H1 (cell line): ENCODE measurements around the gene AHSG. TPM values are rescaled to one million over a fixed set of nuclear protein-coding genes. Genes with fewer than 3 reads are reported as not detected.

Experiments used
- CTCF ChIA-PET: fragments of 300-600 bp; sonication (Branson Sonifier 250); formaldehyde crosslinking; loops from one replicate; lab custom pipeline; 2021; ENCODE audit not compliant: partially characterized antibody; lab: Charles Lee
- POLR2A ChIA-PET: fragments of 300-600 bp; sonication (Branson Sonifier 250); formaldehyde crosslinking; loops from one replicate; lab custom pipeline; 2021; ENCODE audit warnings: inconsistent platforms; ENCODE audit not compliant: partially characterized antibody; lab: Charles Lee
- DNase-seq, 2 experiments: peaks; one replicate each; pipeline versions ENCODE4 v3.0.0 to v3.0.0-alpha.2; 2010 to 2022; ENCODE audit warnings: low spot score in 2 of 2, low read depth in 1 of 2, mixed read lengths in 1 of 2
- FAIRE-seq: peaks from 2 replicates; lab custom pipeline; 2011; peaks lifted over from hg19 to GRCh38; lab: Jason Lieb, UNC
- H2AFZ ChIP-seq: 2 replicates; pipeline ENCODE4 v1.8.1; 2012; ENCODE audit warnings: low read length, inconsistent platforms
- H2AK5ac ChIP-seq: 2 replicates; pipeline ENCODE4 v1.6.1; 2013; ENCODE audit warnings: low read depth, low read length
- H2BK120ac ChIP-seq: replicated peaks from 2 replicates; pipeline ENCODE3; 2013; ENCODE audit warnings: low read depth, low read length, inconsistent platforms
- H2BK12ac ChIP-seq: 2 replicates; pipeline ENCODE4 v1.6.1; 2013; ENCODE audit warnings: low read depth, low read length
- H2BK15ac ChIP-seq: 2 replicates; pipeline ENCODE4 v1.6.1; 2013; ENCODE audit warnings: low read length
- H2BK20ac ChIP-seq: 2 replicates; pipeline ENCODE4 v1.6.1; 2013; ENCODE audit warnings: low read length
- H2BK5ac ChIP-seq: 2 replicates; pipeline ENCODE4 v1.6.1; 2013; ENCODE audit warnings: low read depth, low read length
- H3K14ac ChIP-seq: 2 replicates; pipeline ENCODE4 v1.6.1; 2013; ENCODE audit warnings: inconsistent platforms; ENCODE audit not compliant: insufficient read length
- H3K18ac ChIP-seq: 2 replicates; pipeline ENCODE4 v1.6.1; 2013; ENCODE audit warnings: low read length; ENCODE audit errors: extremely low read depth
- H3K23ac ChIP-seq: 2 replicates; pipeline ENCODE4 v1.6.1; 2013; ENCODE audit warnings: inconsistent platforms; ENCODE audit not compliant: insufficient read length
- H3K23me2 ChIP-seq: 2 replicates; pipeline ENCODE4 v1.6.1; 2013; ENCODE audit warnings: low read depth, low read length
- H3K27ac ChIP-seq: 2 replicates; pipeline ENCODE4 v1.6.1; 2011; ENCODE audit warnings: low read depth, low read length, inconsistent platforms
- H3K27me3 ChIP-seq, 4 experiments: replicated peaks in 1 of 4; 1 replicate in 1 of 4; 2 replicates in 3 of 4; pipeline versions ENCODE4 v1.6.1 to v1.8.1; 2011 to 2013; ENCODE audit warnings: low read length in 3 of 4, mild to moderate bottlenecking in 3 of 4, inconsistent platforms in 2 of 4, mixed read lengths in 2 of 4, moderate library complexity in 1 of 4; ENCODE audit not compliant: control insufficient read depth in 3 of 4, insufficient read depth in 3 of 4; ENCODE audit errors: extremely low read depth in 1 of 4
- H3K36me3 ChIP-seq, 4 experiments: 2 replicates each; pipeline versions ENCODE4 v1.6.1 to v1.8.1; 2011 to 2013; ENCODE audit warnings: mild to moderate bottlenecking in 4 of 4, low read length in 3 of 4, moderate library complexity in 2 of 4, control low read depth in 1 of 4, inconsistent platforms in 1 of 4; ENCODE audit not compliant: insufficient read depth in 4 of 4, control insufficient read depth in 2 of 4
- H3K4ac ChIP-seq: replicated peaks from 2 replicates; pipeline ENCODE3; 2013; ENCODE audit warnings: low read length, low read depth, mixed read lengths, inconsistent platforms; ENCODE audit not compliant: insufficient read length
- H3K4me1 ChIP-seq, 4 experiments: replicated peaks in 1 of 4; 1 replicate in 1 of 4; 2 replicates in 3 of 4; pipeline versions ENCODE4 v1.6.1 to v1.8.1; 2011 to 2013; ENCODE audit warnings: low read length in 3 of 4, inconsistent platforms in 2 of 4, mixed read lengths in 1 of 4; ENCODE audit not compliant: insufficient read depth in 4 of 4, control insufficient read depth in 3 of 4
- H3K4me2 ChIP-seq, 2 experiments: 2 replicates each; pipeline versions ENCODE4 v1.6.1 to v1.8.1; 2011 to 2013; ENCODE audit warnings: low read depth in 2 of 2, low read length in 2 of 2, control low read depth in 1 of 2, inconsistent platforms in 1 of 2, mild to moderate bottlenecking in 1 of 2; ENCODE audit not compliant: insufficient read depth in 1 of 2
- H3K4me3 ChIP-seq, 4 experiments: fragments of 200-600, 300-600 bp in 1 of 4; sonication (generic), shearing (Covaris generic), sonication (Bioruptor Twin) in 1 of 4; 2 replicates each; pipeline versions ENCODE4 v1.5.1 to v1.8.1; 2011 to 2016; ENCODE audit warnings: low read length in 4 of 4, low read depth in 3 of 4, control low read depth in 2 of 4, inconsistent platforms in 2 of 4, mild to moderate bottlenecking in 2 of 4, mixed read lengths in 1 of 4, moderate library complexity in 1 of 4; ENCODE audit not compliant: insufficient read depth in 2 of 4; ENCODE audit errors: extremely low read depth in 1 of 4
- H3K56ac ChIP-seq: replicated peaks from 2 replicates; pipeline ENCODE3; 2013; ENCODE audit warnings: low read depth, mild to moderate bottlenecking, mixed read lengths, low read length, inconsistent platforms; ENCODE audit not compliant: insufficient read length
- H3K79me1 ChIP-seq: 2 replicates; pipeline ENCODE4 v1.6.1; 2013; ENCODE audit warnings: low read depth, low read length, control low read depth
- H3K79me2 ChIP-seq, 2 experiments: 2 replicates each; pipeline versions ENCODE4 v1.6.1 to v1.8.1; 2012 to 2013; ENCODE audit warnings: low read length in 2 of 2, mild to moderate bottlenecking in 2 of 2, inconsistent platforms in 1 of 2; ENCODE audit not compliant: insufficient read depth in 2 of 2, control insufficient read depth in 1 of 2
- H3K9ac ChIP-seq, 4 experiments: replicated peaks in 1 of 4; 1 replicate in 1 of 4; 2 replicates in 3 of 4; pipeline versions ENCODE4 v1.6.1 to v1.8.1; 2011 to 2013; ENCODE audit warnings: low read depth in 3 of 4, low read length in 3 of 4, control low read depth in 2 of 4, mild to moderate bottlenecking in 2 of 4, moderate library complexity in 2 of 4, inconsistent platforms in 1 of 4; ENCODE audit errors: extremely low read depth in 1 of 4
- H3K9me3 ChIP-seq, 2 experiments: 2 replicates each; pipeline versions ENCODE4 v1.6.1 to v1.8.1; 2012 to 2013; ENCODE audit warnings: mild to moderate bottlenecking in 2 of 2, moderate library complexity in 2 of 2, control low read depth in 1 of 2, inconsistent platforms in 1 of 2, low read depth in 1 of 2, low read length in 1 of 2, mixed read lengths in 1 of 2; ENCODE audit not compliant: insufficient read depth in 2 of 2
- H4K20me1 ChIP-seq, 2 experiments: replicated peaks in 1 of 2; 2 replicates each; pipeline versions ENCODE3 to v1.8.1; 2011 to 2013; ENCODE audit warnings: inconsistent platforms in 2 of 2, low read length in 2 of 2, mild to moderate bottlenecking in 1 of 2; ENCODE audit not compliant: insufficient read depth in 2 of 2, control insufficient read depth in 1 of 2
- H4K5ac ChIP-seq: 2 replicates; pipeline ENCODE4 v1.6.1; 2013; ENCODE audit warnings: low read length, low read depth, mixed read lengths, inconsistent platforms; ENCODE audit not compliant: insufficient read length
- H4K8ac ChIP-seq: 2 replicates; pipeline ENCODE4 v1.8.0; 2013; ENCODE audit warnings: mild to moderate bottlenecking, moderate library complexity, low read length, inconsistent platforms; ENCODE audit not compliant: insufficient read depth; ENCODE audit errors: extremely low read depth
- H4K91ac ChIP-seq: replicated peaks from 2 replicates; pipeline ENCODE3; 2013; ENCODE audit warnings: low read length, mixed read lengths, inconsistent platforms; ENCODE audit not compliant: insufficient read length
- CBX8 ChIP-seq: fragments of 300-800, 300-1000 bp; sonication (generic); IDR thresholded peaks from 2 replicates; pipeline ENCODE4 v1.7.1; 2016; ENCODE audit warnings: low read depth, low read length, borderline replicate concordance
- CHD1 ChIP-seq: IDR thresholded peaks from 2 replicates; pipeline ENCODE4 v1.6.1; 2012; ENCODE audit warnings: low read depth, low read length, improper control_type of control experiment
- CTBP2 ChIP-seq: IDR thresholded peaks from 2 replicates; pipeline ENCODE4 v1.7.0; 2011; ENCODE audit warnings: borderline replicate concordance, mild to moderate bottlenecking, moderate library complexity, mixed read lengths, low read length; ENCODE audit not compliant: insufficient read depth, insufficient read length
- EZH2 ChIP-seq: fragments of 200-600 bp; sonication (generic); IDR thresholded peaks from 2 replicates; pipeline ENCODE4 v1.7.1; 2012; ENCODE audit warnings: low read depth, mild to moderate bottlenecking, moderate library complexity, low read length, inconsistent platforms; ENCODE audit not compliant: severe bottlenecking
- JUN ChIP-seq: IDR thresholded peaks from 2 replicates; pipeline ENCODE4 v1.6.1; 2011; ENCODE audit warnings: low read depth, mild to moderate bottlenecking, improper control_type of control experiment, low read length
- JUND ChIP-seq: IDR thresholded peaks from 2 replicates; pipeline ENCODE4 v1.6.1; 2011; ENCODE audit warnings: mild to moderate bottlenecking, improper control_type of control experiment, low read length
- POLR2A ChIP-seq, 2 experiments: IDR thresholded peaks; 1 replicate in 1 of 2; 2 replicates in 1 of 2; pipeline ENCODE4 v1.6.1; 2011; ENCODE audit warnings: low read depth in 2 of 2, low read length in 2 of 2, mild to moderate bottlenecking in 2 of 2; ENCODE audit errors: control extremely low read depth in 1 of 2
- POU5F1 ChIP-seq: IDR thresholded peaks from 2 replicates; pipeline ENCODE4 v1.6.1; 2011; ENCODE audit warnings: low read depth, mild to moderate bottlenecking, low read length, moderate library complexity
- RAD21 ChIP-seq, 2 experiments: IDR thresholded peaks in 1 of 2; conservative IDR thresholded peaks in 1 of 2; 2 replicates each; pipeline ENCODE4 v1.6.1; 2011; ENCODE audit warnings: low read depth in 2 of 2, low read length in 2 of 2, improper control_type of control experiment in 1 of 2, inconsistent platforms in 1 of 2, mild to moderate bottlenecking in 1 of 2, moderate library complexity in 1 of 2
- RXRA ChIP-seq: IDR thresholded peaks from 2 replicates; pipeline ENCODE4 v1.6.1; 2011; ENCODE audit warnings: low read depth, mild to moderate bottlenecking, low read length, moderate library complexity; ENCODE audit not compliant: insufficient read depth
- SIN3A ChIP-seq, 2 experiments: IDR thresholded peaks in 1 of 2; conservative IDR thresholded peaks in 1 of 2; 2 replicates each; pipeline ENCODE4 v1.6.1; 2011 to 2012; ENCODE audit warnings: low read length in 2 of 2, improper control_type of control experiment in 1 of 2, low read depth in 1 of 2, mild to moderate bottlenecking in 1 of 2
- SP2 ChIP-seq: IDR thresholded peaks from 2 replicates; pipeline ENCODE4 v1.6.1; 2012; ENCODE audit warnings: mild to moderate bottlenecking, low read length, inconsistent platforms
- polyA plus RNA-seq, 7 experiments: library from polyadenylated mRNA; depleted of rRNA in 3 of 7; stranded (reverse) in 5 of 7; unstranded in 2 of 7; fragments of >200 nt in 5 of 7; fragments of 200-250 nt in 2 of 7; gene quantifications; 1 replicate in 5 of 7; 2 replicates in 1 of 7; 4 replicates in 1 of 7; pipeline versions ENCODE4 v1.2.1 to v1.2.3, GENCODE V29; 2011 to 2013; ENCODE audit warnings: missing spikeins in 2 of 7, mixed read lengths in 2 of 7
- total RNA-seq: library from RNA; stranded (reverse); fragmentation: NEBNext Ultra II Directional; extraction: Animal tissue kit (Norgen Biotek cat#: 25700); gene quantifications from 2 replicates; pipeline ENCODE4 v1.2.1, GENCODE V29; 2021
- TF ChIP-seq, protein P1 (sequence below), 3 experiments: IDR thresholded peaks; 1 replicate in 2 of 3; 2 replicates in 1 of 3; pipeline versions ENCODE4 v1.5.1 to v1.6.1; 2011; ENCODE audit warnings: low read length in 3 of 3, mild to moderate bottlenecking in 3 of 3, inconsistent platforms in 2 of 3, low read depth in 1 of 3, moderate library complexity in 1 of 3; ENCODE audit not compliant: insufficient read depth in 1 of 3; ENCODE audit errors: control extremely low read depth in 1 of 3

The AHSG gene
- total and polyA plus RNA-seq, 2 of the 8 experiments (the other 6 are each of a cell fraction or from before 2014, with no cell fraction given) = 0.68 to 0.78 TPM

DNA sequence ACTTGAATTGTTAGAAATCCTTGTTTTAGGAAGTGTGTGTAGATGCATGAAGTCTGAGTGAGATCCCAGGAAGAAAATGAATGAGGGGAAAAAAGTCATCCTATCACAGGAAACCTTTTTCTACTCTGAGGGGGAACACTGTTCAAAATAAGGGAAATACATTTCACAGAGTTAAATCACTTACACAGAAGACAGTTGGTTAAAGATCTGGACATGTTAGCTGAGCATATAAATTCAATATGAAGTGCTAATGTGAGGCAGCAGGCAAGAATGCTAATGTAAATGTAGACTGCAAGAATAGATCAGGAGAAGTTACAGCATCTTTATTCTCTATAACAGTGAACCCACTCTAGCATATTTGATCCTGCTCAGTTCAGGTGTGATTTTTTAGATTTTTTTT is 48.3 kb upstream of the AHSG start:
- Histone ChIP-seq H2BK5ac (no peak overlapping the region), H3K27me3 (no peaks in the 10 kb centered on the region), H4K8ac (no peak overlapping the region), H3K4ac (no peak overlapping the region), H4K5ac (no peak overlapping the region), H2BK15ac (no peak overlapping the region), H2AFZ (no peak overlapping the region), H2AK5ac (no peak overlapping the region), H4K91ac (no peak overlapping the region), H3K79me1 (no peaks in the 10 kb centered on the region), H3K4me1 (peaks cover 0 to 5% (median 1%) of the 10 kb centered on the region in 4 experiments; a peak in 4 of 7 replicates), H2BK12ac (no peak overlapping the region), H3K79me2 (peaks cover 0 to 5% of the 10 kb centered on the region in 2 experiments; a peak in 1 of 4 replicates), H2BK120ac (no peak overlapping the region), H3K4me3 (no peak overlapping the region), H3K23me2 (peaks cover 7% of the 10 kb centered on the region), H3K36me3 (no peaks in the 10 kb centered on the region; a peak in 1 of 8 replicates), H3K56ac (no peak overlapping the region), H3K27ac (no peak overlapping the region), H3K9ac (no peak overlapping the region), H3K4me2 (no peak overlapping the region), H2BK20ac (no peak overlapping the region), H3K14ac (no peak overlapping the region), H3K23ac (no peak overlapping the region), H3K18ac (no peak overlapping the region), H4K20me1 (no peaks in the 10 kb centered on the region), H3K9me3 (no peaks in the 10 kb centered on the region)
- ChIA-PET CTCF (no interaction called here), POLR2A (no interaction called here)
- FAIRE-seq (no peak), DNase-seq (no peak)
- TF ChIP-seq CHD1 (no peak), JUN (no peak), RXRA (no peak), RAD21 (IDR thresholded peaks at IDR 0.05 in 1 of 2, conservative IDR thresholded peaks at IDR 0.05 in 1 of 2; ENCODE audit: low read depth in 2 of 2, low read length in 2 of 2) (no peak), CBX8 (no peak), EZH2 (no peak), POU5F1 (no peak), JUND (no peak), CTBP2 (no peak), SIN3A (conservative IDR thresholded peaks at IDR 0.05 in 1 of 2, IDR thresholded peaks at IDR 0.05 in 1 of 2; ENCODE audit: low read depth in 1 of 2, low read length in 2 of 2) (no peak), POLR2A (IDR thresholded peaks at IDR 0.05; ENCODE audit: control extremely low read depth in 1 of 2, low read depth in 2 of 2, low read length in 2 of 2) (no peak), SP2 (no peak)
- TF ChIP-seq, protein P1, sequence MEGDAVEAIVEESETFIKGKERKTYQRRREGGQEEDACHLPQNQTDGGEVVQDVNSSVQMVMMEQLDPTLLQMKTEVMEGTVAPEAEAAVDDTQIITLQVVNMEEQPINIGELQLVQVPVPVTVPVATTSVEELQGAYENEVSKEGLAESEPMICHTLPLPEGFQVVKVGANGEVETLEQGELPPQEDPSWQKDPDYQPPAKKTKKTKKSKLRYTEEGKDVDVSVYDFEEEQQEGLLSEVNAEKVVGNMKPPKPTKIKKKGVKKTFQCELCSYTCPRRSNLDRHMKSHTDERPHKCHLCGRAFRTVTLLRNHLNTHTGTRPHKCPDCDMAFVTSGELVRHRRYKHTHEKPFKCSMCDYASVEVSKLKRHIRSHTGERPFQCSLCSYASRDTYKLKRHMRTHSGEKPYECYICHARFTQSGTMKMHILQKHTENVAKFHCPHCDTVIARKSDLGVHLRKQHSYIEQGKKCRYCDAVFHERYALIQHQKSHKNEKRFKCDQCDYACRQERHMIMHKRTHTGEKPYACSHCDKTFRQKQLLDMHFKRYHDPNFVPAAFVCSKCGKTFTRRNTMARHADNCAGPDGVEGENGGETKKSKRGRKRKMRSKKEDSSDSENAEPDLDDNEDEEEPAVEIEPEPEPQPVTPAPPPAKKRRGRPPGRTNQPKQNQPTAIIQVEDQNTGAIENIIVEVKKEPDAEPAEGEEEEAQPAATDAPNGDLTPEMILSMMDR (IDR thresholded peaks at IDR 0.05; ENCODE audit: control extremely low read depth in 1 of 3, insufficient read depth in 1 of 3, low read depth in 1 of 3, low read length in 3 of 3) = no peak
